ENCODE results near the gene DLG3. TPM values are rescaled to one million over a fixed set of nuclear protein-coding genes. Genes with fewer than 3 reads are reported as not detected.

DLG3 gene
- total and polyA plus RNA-seq, 2 donors from 2014 or later: 14.2 to 38.3 TPM

DNA sequence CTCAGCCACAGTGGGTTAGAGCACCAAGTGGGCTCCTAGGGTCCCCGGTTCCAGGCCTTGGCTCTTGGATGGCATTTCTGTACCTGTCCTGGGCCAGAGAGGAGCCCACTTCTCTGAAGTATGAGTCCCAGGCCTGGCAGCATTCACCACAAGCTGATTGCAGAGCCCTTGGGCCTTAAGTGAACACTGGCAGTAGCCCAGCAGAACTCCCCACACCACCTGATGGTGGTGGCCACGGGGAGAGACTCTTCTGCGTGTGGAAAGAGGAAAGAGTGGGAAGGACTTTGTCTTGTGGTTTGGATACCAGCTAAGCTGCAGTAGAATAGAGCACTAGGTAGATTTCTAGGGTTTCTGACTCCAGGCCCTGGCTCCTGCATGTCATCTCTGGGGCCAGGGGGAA is 104.8 kb downstream of the DLG3 start:
- H3K36me3 ChIP-seq (ENCODE audit: control insufficient read depth in 2 of 3, insufficient read depth in 3 of 3, low read length in 3 of 3): no peaks in the 10 kb centered on the region
- TF ChIP-seq, protein P1, sequence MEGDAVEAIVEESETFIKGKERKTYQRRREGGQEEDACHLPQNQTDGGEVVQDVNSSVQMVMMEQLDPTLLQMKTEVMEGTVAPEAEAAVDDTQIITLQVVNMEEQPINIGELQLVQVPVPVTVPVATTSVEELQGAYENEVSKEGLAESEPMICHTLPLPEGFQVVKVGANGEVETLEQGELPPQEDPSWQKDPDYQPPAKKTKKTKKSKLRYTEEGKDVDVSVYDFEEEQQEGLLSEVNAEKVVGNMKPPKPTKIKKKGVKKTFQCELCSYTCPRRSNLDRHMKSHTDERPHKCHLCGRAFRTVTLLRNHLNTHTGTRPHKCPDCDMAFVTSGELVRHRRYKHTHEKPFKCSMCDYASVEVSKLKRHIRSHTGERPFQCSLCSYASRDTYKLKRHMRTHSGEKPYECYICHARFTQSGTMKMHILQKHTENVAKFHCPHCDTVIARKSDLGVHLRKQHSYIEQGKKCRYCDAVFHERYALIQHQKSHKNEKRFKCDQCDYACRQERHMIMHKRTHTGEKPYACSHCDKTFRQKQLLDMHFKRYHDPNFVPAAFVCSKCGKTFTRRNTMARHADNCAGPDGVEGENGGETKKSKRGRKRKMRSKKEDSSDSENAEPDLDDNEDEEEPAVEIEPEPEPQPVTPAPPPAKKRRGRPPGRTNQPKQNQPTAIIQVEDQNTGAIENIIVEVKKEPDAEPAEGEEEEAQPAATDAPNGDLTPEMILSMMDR (IDR thresholded peaks at IDR 0.05; ENCODE audit: borderline replicate concordance, extremely low read depth, insufficient read depth): no peak
- intact Hi-C loops (cut with DNase I): no loop called here
- H3K27ac ChIP-seq (ENCODE audit: low read depth in 2 of 2, low read length in 2 of 2): no peak overlapping the region
- DNase-seq (no peak), FAIRE-seq (no peak)
- H3K27me3 ChIP-seq (ENCODE audit: control insufficient read depth, insufficient read depth, low read length): no peaks in the 10 kb centered on the region
- no peaks in the 10 kb centered on the region for H3K4me1 ChIP-seq (ENCODE audit: control insufficient read depth in 2 of 3, insufficient read depth in 2 of 3, low read depth in 1 of 3, low read length in 3 of 3)
- no peaks in the 10 kb centered on the region for H3K9me3 ChIP-seq (ENCODE audit: control insufficient read depth in 2 of 3, insufficient read depth in 1 of 3, low read length in 3 of 3)
- no peak overlapping the region for H3K4me3 ChIP-seq (ENCODE audit: low read length in 3 of 3)
- no peak overlapping the region for H3K9ac ChIP-seq (ENCODE audit: low read length in 3 of 3)

DNA sequence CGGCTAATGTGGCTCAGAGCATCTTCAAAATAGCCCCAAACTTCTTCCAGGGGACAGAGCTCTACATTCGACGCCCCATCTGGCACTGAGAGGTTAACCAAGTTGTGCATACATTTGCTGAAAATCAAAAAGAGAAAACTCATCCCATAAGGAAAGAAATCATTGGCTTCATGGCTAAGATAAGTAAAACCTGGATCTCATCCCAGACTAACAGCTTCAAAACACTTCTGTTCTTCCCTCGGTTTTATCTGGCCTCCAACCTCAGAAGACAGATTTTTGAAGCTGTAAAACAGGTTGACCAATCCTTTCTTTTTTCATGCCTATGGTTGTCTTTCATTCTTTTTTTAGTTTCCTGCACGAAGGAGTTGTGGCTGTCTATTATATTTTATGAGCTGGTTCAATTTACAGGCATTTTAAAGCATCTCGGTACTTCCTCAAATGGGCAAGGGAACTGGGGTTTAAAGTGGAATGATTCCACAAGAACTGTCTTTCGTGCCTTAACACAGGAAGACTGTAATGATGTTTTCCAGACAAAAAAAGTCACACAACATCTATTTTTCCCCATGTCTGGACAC is 107.6 kb downstream of the DLG3 start:
- no peak overlapping the region for H3K4me3 ChIP-seq (ENCODE audit: low read length in 3 of 3)
- H3K4me1 ChIP-seq (ENCODE audit: control insufficient read depth in 2 of 3, insufficient read depth in 2 of 3, low read depth in 1 of 3, low read length in 3 of 3): no peaks in the 10 kb centered on the region
- TF ChIP-seq, protein P1 (IDR thresholded peaks at IDR 0.05; ENCODE audit: borderline replicate concordance, extremely low read depth, insufficient read depth): no peak
- intact Hi-C loops (cut with DNase I): no loop called here
- H3K36me3 ChIP-seq (ENCODE audit: control insufficient read depth in 2 of 3, insufficient read depth in 3 of 3, low read length in 3 of 3): no peaks in the 10 kb centered on the region
- no peak overlapping the region for H3K9ac ChIP-seq (ENCODE audit: low read length in 3 of 3)
- DNase-seq (no peak), FAIRE-seq (no peak)
- no peaks in the 10 kb centered on the region for H3K9me3 ChIP-seq (ENCODE audit: control insufficient read depth in 2 of 3, insufficient read depth in 1 of 3, low read length in 3 of 3)
- H3K27me3 ChIP-seq (ENCODE audit: control insufficient read depth, insufficient read depth, low read length): no peaks in the 10 kb centered on the region
- H3K27ac ChIP-seq (ENCODE audit: low read depth in 2 of 2, low read length in 2 of 2): no peak overlapping the region

DNA sequence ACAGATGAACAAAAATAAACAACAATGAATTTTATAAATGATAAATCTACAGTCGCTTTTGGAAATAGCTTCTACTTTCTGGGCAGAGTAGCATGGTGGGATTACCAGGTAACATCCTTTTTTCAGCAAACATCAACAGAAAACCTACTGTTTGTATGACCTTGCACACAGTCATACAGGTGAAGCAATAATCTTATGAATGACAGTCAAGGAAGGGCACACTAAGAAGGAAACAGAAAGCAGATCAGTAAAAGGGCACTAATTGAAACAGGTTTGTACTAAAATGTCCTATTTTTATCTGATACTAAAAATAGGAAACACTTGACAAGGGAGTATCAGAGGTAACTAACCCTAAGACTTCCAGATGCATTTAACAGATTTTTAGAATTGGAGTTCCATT is 108.9 kb downstream of the DLG3 start:
- Histone ChIP-seq H3K9ac (ENCODE audit: low read length in 3 of 3) (no peak overlapping the region), H3K4me1 (ENCODE audit: control insufficient read depth in 2 of 3, insufficient read depth in 2 of 3, low read depth in 1 of 3, low read length in 3 of 3) (no peaks in the 10 kb centered on the region), H3K27me3 (ENCODE audit: control insufficient read depth, insufficient read depth, low read length) (no peaks in the 10 kb centered on the region), H3K9me3 (ENCODE audit: control insufficient read depth in 2 of 3, insufficient read depth in 1 of 3, low read length in 3 of 3) (no peaks in the 10 kb centered on the region), H3K27ac (ENCODE audit: low read depth in 2 of 2, low read length in 2 of 2) (no peak overlapping the region), H3K36me3 (ENCODE audit: control insufficient read depth in 2 of 3, insufficient read depth in 3 of 3, low read length in 3 of 3) (no peaks in the 10 kb centered on the region), H3K4me3 (ENCODE audit: low read length in 3 of 3) (no peak overlapping the region)
- no peak for FAIRE-seq
- no peak for DNase-seq
- TF ChIP-seq, protein P1 (IDR thresholded peaks at IDR 0.05; ENCODE audit: borderline replicate concordance, extremely low read depth, insufficient read depth): no peak
- intact Hi-C loops (cut with DNase I): no loop called here

DNA sequence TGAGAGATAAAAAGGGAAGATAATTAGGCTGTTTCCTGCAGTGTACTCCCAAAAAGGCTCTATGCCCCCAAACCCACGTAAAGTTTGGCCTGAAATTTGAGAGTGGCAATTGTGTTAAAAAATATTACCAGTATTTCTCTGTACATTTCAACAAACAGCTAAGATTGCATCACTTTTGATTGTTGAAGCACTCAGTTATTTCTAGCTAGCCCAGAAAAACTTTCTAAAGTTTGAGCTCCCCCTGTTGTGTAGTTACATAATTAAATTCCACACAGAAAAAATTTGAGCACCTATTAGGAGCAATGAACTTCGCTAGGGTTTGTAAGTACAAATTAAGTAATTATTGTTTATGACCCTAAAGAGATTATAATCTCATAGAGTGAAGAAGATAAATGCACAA is 109.4 kb downstream of the DLG3 start:
- DNase-seq: peak in 2 of 5 donors; percentile 2 to 16
- TF ChIP-seq, protein P1 (IDR thresholded peaks at IDR 0.05; ENCODE audit: borderline replicate concordance, extremely low read depth, insufficient read depth): no peak
- H3K9ac ChIP-seq (ENCODE audit: low read length in 3 of 3): no peak overlapping the region
- intact Hi-C loops (cut with DNase I): no loop called here
- FAIRE-seq: peak; percentile 95
- H3K27ac ChIP-seq (ENCODE audit: low read depth in 2 of 2, low read length in 2 of 2): no peak overlapping the region
- no peaks in the 10 kb centered on the region for H3K9me3 ChIP-seq (ENCODE audit: control insufficient read depth in 2 of 3, insufficient read depth in 1 of 3, low read length in 3 of 3)
- no peaks in the 10 kb centered on the region for H3K4me1 ChIP-seq (ENCODE audit: control insufficient read depth in 2 of 3, insufficient read depth in 2 of 3, low read depth in 1 of 3, low read length in 3 of 3)
- no peaks in the 10 kb centered on the region for H3K27me3 ChIP-seq (ENCODE audit: control insufficient read depth, insufficient read depth, low read length)
- H3K4me3 ChIP-seq (ENCODE audit: low read length in 3 of 3): no peak overlapping the region
- H3K36me3 ChIP-seq (ENCODE audit: control insufficient read depth in 2 of 3, insufficient read depth in 3 of 3, low read length in 3 of 3): no peaks in the 10 kb centered on the region

Measured in kidney (tissue), 14 donors.